Measurements from ENCODE around the gene ARID5B.

The ARID5B gene

GRCh38 chr10:62053860-62054259 is 152.4 kb downstream of the ARID5B start:
- no peak for DNase-seq (ENCODE audit: low read depth, low spot score)

GRCh38 chr10:62054408-62054807 is 152.9 kb downstream of the ARID5B start:
- DNase-seq (ENCODE audit: low read depth, low spot score): no peak

- no peak for DNase-seq (ENCODE audit: low read depth, low spot score)
Observed at GRCh38 chr10:62054830-62055229, 153.3 kb downstream of the ARID5B start.

GRCh38 chr10:62056219-62056618 is 154.7 kb downstream of the ARID5B start:
- DNase-seq (ENCODE audit: low read depth, low spot score): no peak

DNA sequence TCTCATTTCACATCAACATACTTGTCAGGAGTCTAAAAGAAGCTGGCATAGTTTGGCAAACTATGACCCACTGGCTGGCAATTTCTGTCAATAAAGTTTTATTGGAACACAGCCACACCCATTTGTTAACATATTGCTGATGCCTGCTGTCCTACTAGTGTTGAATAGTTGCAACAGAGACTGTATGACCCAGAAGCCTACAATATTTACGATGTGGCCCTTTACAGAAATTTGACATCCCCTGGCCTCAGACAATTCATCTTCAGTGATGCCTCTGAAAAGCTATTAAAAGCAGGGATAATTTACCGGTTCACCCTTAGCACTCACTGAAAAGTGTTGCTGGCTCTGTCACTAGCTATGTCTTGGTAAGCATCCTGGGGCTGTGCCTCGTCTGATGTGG is 155.2 kb downstream of the ARID5B start:
- DNase-seq (ENCODE audit: low read depth, low spot score): no peak

- no peak for DNase-seq (ENCODE audit: low read depth, low spot score)
Observed at GRCh38 chr10:62057359-62057758, 155.9 kb downstream of the ARID5B start.

- DNase-seq (ENCODE audit: low read depth, low spot score): no peak
Observed at GRCh38 chr10:62057850-62058249, 156.4 kb downstream of the ARID5B start.

DNA sequence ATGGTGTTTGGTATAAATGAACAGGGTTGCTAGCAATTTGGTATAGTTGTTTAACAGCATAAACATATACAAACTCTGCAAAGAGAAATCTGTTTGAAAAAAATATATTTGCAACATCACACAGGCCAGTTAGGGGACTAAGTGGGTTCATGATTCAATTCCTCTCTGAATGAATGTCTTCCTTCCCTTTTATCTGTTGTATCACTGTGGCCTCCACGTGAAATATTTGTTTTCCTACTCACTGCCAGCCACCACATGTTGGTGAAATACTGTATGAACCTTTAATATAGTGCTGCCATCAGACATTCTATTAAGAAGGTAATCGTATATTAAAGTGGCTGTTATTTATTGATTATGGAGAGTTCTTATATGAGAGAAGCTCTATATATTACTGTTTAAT is 157.0 kb downstream of the ARID5B start:
- no peak for DNase-seq (ENCODE audit: low read depth, low spot score)

GRCh38 chr10:62058896-62059216 is 157.4 kb downstream of the ARID5B start:
- no peak for DNase-seq (ENCODE audit: low read depth, low spot score)

- no peak for DNase-seq (ENCODE audit: low read depth, low spot score)
Observed at GRCh38 chr10:62059217-62059920, 157.9 kb downstream of the ARID5B start.

DNA sequence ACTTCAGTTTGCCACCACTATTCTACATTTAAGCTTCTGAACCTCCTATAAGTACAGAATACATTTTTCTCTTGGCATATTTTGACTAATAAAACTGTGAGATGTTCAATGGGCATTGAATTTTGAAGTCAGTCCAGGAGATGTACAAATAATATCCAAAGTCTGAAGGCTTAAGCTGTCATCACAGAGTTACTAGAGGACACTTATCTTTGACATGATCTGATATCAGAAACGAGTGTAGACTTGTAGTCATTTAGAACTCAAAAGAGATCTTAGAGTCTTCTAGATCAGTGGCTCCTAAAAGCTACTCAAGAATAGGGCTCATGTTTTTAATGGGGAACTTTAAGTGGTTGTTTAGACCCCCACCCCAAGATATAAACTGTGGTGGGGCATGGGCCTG is 160.5 kb downstream of the ARID5B start:
- no peak for DNase-seq (ENCODE audit: low read depth, low spot score)

- no peak for DNase-seq (ENCODE audit: low read depth, low spot score)
Observed at GRCh38 chr10:62062752-62063512, 161.4 kb downstream of the ARID5B start.

DNA sequence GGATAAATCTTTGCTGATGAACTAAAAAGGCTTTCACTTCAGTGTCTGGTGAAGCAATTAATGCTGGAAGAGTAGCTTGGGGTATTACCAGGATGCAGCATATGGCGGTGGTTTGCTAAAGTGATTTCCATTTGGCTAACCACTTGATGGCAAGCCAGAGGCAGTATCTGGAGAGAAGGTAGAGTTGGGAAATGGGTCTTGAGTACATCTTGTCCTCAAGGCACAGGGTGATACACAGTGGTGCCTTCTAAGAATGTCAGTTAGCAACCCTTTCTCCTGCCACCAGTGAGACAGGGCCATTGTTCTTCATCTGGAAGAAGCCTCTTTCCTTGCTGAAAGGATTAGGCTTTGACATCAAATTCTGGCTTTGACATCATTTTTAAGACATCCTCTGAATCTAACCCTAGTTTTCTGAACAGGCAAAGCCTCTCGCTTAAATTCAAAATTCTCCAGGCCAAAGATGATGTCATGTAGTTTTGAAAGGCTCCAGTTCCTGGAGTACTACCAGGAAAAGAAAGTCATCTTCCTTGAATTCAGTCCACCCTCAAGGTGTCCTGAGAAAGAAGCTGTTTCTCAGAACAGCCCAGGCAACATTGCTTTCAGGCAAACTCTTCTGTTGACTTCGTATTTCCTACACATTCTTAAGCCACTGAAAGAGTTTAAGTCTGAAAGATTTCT is 162.4 kb downstream of the ARID5B start:
- DNase-seq (ENCODE audit: low read depth, low spot score): no peak

GRCh38 chr10:62067560-62067959 is 166.1 kb downstream of the ARID5B start:
- no peak for DNase-seq (ENCODE audit: low read depth, low spot score)

DNA sequence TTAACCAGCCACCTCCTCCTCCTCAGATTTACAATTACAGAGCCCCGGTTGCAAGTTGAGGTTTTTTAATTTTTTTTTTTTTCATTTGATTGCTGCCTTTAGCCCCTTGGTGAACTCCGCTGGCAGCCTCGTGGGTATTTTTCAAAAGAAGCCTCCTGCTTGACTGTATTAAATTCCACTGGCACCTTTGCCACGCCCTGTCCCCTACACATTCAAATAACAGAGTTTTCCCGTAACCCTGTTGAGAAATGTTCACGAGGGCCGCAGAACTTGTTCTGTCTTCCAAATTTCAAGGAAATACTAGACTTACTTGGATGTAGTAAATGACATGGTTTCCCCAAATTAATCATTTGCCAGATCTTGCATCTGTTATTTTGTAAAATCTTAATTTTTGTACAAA is 167.0 kb downstream of the ARID5B start:
- DNase-seq (ENCODE audit: low read depth, low spot score): no peak

- DNase-seq (ENCODE audit: low read depth, low spot score): no peak
Observed at GRCh38 chr10:62069452-62070178, 168.1 kb downstream of the ARID5B start.

DNA sequence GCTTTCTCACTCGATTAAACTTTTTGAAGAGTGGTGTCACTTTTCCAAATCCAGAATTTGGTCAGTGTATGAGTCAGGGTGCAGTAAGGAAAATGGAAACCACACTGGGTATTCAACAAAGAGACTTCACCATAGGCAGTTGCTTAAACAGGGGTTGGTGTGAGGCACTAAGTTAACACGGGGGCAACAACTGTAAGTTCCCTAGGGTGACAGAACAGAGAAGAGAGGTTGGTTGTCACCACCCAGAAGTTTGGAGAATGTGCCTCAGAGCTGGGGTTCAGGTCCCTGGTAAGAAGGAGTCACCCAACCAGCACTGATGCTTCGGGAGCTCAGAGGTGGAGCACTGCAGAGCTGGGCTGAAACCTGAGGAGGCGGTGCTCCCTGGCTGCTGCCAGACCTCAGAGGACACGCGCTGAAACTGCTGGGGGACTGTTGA is 170.4 kb downstream of the ARID5B start:
- DNase-seq (ENCODE audit: low read depth, low spot score): no peak

DNA sequence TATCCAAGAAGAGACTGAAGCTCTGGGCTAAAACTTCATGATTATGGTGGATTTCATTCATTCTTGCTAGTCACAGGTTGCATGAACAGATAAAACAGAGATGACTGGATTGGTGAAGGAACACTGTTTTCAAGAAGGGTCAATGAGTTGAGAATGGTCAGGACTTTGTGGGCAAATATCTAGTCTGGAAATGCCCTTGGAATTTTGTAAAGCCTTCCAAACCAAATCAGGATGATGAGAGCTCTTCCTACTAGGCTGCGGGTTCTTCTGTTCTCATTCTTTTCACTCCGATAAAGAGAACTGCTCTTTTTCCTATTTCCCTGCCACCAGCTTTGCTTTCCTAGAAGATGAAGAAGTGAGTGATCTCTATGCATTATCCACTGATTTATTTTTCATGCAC is 171.4 kb downstream of the ARID5B start:
- no peak for DNase-seq (ENCODE audit: low read depth, low spot score)

DNA sequence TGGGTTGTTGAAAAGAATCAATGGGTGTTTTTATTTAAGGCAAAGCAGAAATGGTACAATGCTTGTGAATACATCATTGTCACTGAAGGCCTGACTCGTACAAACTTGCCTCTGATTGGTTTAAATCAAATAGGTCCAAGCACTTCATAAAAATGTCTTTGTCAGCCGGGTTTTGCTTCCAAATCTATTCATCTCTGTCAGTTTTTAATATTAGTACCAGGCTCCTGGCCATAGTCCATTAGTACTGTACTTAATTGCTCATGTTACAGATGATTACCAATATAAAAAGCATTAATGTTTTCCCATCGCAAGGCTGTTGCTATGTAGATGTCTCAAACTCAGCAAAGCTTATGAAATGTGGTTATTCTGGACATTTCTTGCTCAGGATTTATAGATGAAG is 171.9 kb downstream of the ARID5B start:
- DNase-seq (ENCODE audit: low read depth, low spot score): no peak

DNA sequence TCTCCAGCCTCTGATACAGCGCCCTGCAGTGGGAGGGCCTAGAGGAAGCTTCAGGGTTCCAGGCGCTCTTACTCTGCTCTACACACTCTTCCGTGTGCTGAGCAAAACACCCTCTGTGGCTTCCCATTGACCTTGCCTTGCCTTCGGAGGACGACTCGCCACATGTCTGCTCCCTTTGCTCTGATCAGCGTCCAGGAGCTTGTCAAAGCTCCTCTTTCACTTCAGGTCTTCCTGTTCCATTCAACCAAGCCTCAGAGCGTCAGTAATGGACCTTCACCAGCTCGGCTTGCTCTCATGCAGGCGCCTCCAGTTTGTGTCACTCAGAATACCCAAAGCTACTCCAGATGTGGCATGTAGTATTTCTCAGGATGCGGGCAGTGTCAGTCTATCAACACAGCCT is 173.9 kb downstream of the ARID5B start:
- DNase-seq (ENCODE audit: low read depth, low spot score): no peak

- DNase-seq (ENCODE audit: low read depth, low spot score): no peak
Observed at GRCh38 chr10:62075912-62076311, 174.4 kb downstream of the ARID5B start.

GRCh38 chr10:62076891-62077290 is 175.4 kb downstream of the ARID5B start:
- DNase-seq (ENCODE audit: low read depth, low spot score): no peak
